Hypothalamus (tissue), 51 donors: ENCODE data around the gene HMG20A.

ENCODE experiments used
- DNase-seq, 51 donors: peaks; one replicate each; lab custom pipeline; 2025; lab: John Stamatoyannopoulos, UW

HMG20A gene

GRCh38 chr15:77531191-77532000, 110.7 kb downstream of the HMG20A start:
- DNase-seq, result no peak

GRCh38 chr15:77532067-77532710, 111.5 kb downstream of the HMG20A start:
- DNase-seq, result no peak

DNA sequence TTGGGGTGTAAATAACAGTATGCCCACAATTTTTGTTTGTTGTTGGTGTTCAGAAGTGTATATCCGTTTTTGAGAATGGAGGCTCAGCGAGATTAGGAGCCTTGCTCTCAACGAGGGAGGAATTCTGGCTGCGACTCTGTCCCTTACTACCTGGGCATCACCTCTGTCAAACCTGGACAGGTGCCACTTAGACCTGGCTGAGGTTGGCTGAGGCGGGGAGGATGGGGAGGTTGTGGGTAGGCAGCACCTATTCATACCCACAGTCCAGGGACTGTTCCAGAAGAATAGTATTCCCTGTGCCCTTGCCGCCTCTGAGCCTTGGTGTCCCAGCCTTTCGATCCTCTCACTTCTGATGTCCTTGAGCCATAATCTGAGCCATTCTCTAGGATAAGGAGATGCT, 112.2 kb downstream of the HMG20A start:
- DNase-seq, result no peak

- no peak for DNase-seq
Observed at GRCh38 chr15:77533578-77534430, 113.1 kb downstream of the HMG20A start.
